Measurements from ENCODE around the gene CUL5.

DNA sequence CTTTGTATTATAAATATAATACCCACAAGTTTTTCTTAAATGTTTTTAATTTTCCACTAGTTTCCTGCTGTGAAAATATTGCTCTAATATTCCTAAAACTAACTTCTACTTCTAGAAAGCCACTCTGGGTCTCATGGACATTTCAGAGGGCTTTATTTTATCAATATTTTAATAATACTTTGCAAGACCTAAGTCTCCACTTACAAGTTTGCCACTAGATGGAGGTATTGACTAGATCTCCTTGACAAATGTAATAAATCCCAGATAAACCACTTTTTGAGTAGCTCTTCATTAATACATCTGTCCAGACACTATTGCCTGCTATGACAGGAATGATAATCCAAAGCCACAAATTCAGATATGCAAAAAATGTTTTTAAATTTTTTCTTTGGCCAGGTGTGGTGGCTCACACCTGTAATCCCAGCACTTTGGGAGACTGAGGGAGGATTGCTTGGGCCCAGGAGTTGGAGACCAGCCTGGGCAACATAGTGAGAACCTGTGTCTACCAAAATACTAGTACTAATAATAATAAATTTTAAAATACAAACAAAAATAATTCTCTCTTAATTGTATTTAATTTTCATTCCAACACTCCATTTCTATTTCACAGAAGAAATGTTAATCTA lies 109.2 kb downstream of the CUL5 start:
- TF ChIP-seq MYC (IDR thresholded peaks at IDR 0.05; ENCODE audit: borderline replicate concordance, low read length): no peak
- TF ChIP-seq, protein P1, sequence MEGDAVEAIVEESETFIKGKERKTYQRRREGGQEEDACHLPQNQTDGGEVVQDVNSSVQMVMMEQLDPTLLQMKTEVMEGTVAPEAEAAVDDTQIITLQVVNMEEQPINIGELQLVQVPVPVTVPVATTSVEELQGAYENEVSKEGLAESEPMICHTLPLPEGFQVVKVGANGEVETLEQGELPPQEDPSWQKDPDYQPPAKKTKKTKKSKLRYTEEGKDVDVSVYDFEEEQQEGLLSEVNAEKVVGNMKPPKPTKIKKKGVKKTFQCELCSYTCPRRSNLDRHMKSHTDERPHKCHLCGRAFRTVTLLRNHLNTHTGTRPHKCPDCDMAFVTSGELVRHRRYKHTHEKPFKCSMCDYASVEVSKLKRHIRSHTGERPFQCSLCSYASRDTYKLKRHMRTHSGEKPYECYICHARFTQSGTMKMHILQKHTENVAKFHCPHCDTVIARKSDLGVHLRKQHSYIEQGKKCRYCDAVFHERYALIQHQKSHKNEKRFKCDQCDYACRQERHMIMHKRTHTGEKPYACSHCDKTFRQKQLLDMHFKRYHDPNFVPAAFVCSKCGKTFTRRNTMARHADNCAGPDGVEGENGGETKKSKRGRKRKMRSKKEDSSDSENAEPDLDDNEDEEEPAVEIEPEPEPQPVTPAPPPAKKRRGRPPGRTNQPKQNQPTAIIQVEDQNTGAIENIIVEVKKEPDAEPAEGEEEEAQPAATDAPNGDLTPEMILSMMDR (IDR thresholded peaks at IDR 0.05): peak; percentile 58
- TF ChIP-seq PHF8 (IDR thresholded peaks at IDR 0.05; ENCODE audit: borderline replicate concordance, low read depth): no peak
- TF ChIP-seq POLR2A (IDR thresholded peaks at IDR 0.05; ENCODE audit: low read length): no peak
- TF ChIP-seq CHD2 (IDR thresholded peaks at IDR 0.05; ENCODE audit: low read length, partially characterized antibody): no peak
- no peak for TF ChIP-seq FOXS1 (CRISPR knock-in tag; IDR thresholded peaks at IDR 0.05)
- no peak for TF ChIP-seq CEBPB (IDR thresholded peaks at IDR 0.05)
- no peak for TF ChIP-seq EP300 (IDR thresholded peaks at IDR 0.05)
- no peak for TF ChIP-seq SREBF2 (IDR thresholded peaks at IDR 0.05)
- TF ChIP-seq RAD21 (conservative IDR thresholded peaks at IDR 0.05 in 1 of 2, IDR thresholded peaks at IDR 0.05 in 1 of 2): peak; percentile 58 to 59
- no peak for TF ChIP-seq RCOR1 (IDR thresholded peaks at IDR 0.05; ENCODE audit: low read depth, low read length)
- no peak for TF ChIP-seq TP53 (CRISPR knock-in tag; IDR thresholded peaks at IDR 0.05)

Data from A549 (cell line).